Activated T-helper 1 cell treated with anti-CD3 and anti-CD28 coated beads, Interleukin-2, amount 50 U/mL, for 16 hours (primary cell): ENCODE measurements around the gene SUN2.
A peak's percentile ranks its signal among the peaks of the same experiment; 100 is the strongest.

Experiments used
- DNase-seq, 2 donors: peaks; one replicate each; pipeline ENCODE4 v3.0.0-alpha.2; 2020; ENCODE audit warnings: low read depth in 1 of 2, low spot score in 1 of 2

The SUN2 gene

GRCh38 chr22:38777087-38777671 is 21.4 kb upstream of the SUN2 start:
- no peak for DNase-seq

- DNase-seq: no peak
These were observed 20.3 kb upstream of the SUN2 start for GRCh38 chr22:38776086-38776485.

DNA sequence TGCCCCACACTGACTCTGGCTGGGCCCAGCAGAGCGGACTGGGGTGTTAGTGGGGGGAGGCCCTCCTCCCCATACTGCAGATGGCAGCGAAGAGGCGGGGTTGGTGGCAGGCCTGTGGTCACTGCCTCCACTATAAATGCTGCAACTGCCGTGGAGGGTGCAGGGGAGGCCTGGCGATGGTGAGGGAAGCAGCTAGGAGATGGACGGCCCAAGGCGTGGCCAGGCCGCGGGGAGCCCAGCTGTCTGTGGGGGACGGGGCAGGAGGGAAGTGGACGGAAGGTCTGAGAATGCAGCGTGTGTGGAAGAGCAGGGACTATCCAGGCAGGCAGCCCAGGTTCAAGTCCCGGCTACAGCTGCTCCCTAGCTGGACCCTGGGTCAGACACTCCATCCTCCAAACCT is 19.9 kb upstream of the SUN2 start:
- no peak for DNase-seq

DNA sequence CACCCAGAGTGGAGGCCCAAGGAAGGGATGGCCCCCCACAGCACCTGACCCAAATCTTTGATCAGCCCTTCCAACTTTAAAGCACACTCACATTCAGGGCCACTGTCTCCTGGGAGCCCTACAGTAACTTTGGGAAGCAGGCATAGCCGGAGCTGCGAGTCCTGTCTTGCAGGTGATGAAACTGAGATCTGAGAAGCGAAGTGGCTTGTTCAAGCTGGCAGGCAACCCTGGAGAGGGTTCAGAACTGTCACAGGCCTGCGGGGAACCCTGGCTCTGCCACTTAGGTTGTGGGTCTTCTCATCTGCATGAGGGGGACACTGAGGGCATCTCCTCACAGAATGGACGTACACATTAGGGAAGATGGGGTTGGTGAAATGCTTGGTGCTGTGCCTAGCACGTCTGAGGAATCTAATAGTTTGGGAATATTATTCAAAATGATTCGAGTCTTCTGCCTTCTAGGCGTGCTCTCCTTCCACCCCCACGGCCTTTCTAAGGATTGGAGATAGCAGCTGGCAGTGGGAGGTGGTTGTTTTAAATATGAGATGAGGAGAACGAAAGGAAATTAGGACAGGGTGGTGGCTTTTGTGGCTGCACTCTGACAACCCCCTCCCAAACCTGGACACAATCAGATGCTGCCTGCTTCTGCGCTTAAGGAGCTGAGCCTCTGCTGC is 18.8 kb upstream of the SUN2 start:
- DNase-seq: no peak

DNA sequence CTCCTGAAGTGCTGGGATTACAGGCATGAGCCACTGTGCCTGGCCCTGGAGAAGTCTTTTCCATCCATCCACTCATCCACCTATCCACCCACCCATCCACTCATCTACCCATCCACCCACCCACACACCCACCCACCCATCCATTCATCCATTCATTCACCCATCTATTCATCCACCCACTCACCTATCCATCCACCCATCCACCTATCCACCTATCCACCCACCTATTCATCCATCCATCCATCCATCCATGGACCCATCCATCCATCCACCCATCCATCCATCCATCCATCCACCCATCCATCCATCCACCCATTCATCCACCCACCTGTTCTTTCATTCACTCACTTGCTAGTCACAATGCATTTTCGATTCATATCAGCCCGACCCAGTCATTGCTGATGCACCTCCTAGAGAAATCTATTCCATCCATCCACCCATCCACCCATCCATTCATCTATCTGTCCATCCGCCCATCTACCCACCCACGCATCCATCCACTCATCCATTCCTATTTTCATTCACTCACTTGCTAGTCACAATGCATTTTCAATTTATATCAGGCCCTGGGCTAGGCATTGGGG is 17.7 kb upstream of the SUN2 start:
- no peak for DNase-seq

GRCh38 chr22:38772623-38772873 is 16.8 kb upstream of the SUN2 start:
- DNase-seq: no peak

GRCh38 chr22:38770257-38770949 is 14.6 kb upstream of the SUN2 start:
- DNase-seq: no peak

GRCh38 chr22:38768036-38768435 is 12.2 kb upstream of the SUN2 start:
- no peak for DNase-seq

DNA sequence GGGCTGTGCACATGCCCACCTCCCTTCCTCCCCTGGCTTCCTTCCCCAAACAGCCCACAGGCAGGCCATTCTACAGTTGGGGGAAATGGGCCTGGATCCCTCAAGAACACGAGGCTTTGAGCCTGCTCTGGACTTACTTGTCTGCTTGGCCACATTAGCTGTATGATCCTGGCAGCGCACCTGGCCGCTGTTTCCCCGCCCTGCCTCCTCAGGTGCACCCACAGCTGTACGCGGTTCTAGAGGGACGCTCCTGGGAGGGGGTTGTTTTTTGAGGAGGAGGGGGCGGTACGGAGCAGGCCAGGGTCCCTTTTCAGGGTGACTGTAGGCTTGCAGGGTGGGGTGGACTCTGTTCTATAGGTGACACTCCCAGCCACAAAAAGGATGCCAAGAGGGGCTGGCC is 11.5 kb upstream of the SUN2 start:
- DNase-seq: no peak

DNA sequence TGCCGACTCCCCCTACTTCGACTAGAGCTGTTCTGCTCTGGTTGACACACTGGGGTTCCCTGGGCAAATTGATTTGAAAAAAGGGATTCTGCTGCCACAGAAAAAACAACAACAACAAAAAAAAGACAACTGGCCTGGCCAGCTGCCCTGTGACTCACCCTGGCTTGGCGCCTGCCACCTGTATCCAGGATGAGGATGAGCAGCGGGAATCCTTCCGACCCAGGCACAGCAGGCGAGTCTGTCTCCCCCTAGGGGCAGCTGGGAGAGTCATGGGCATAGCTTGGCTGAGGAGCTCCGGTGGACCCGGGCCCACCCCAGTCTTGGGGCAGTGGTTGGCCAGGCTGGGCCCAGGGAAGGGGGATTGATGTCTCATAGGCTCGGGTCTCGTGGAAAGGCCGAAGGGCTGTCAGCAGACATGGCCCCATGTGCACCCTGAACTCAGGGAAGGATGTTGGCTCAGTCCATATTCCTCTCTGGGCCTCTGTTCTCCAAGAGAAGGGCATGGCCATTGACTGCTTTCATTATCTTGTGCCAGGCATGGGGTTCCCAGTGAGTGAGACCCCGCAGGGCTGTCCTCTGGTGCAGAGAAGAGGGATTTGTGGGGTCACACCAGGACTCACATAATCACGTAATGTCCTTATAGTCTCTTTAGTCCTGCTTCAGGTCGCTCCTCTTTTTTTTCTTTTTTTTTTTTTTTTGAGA is 10.4 kb upstream of the SUN2 start:
- DNase-seq: peak in 1 of 2 donors; percentile 18

DNA sequence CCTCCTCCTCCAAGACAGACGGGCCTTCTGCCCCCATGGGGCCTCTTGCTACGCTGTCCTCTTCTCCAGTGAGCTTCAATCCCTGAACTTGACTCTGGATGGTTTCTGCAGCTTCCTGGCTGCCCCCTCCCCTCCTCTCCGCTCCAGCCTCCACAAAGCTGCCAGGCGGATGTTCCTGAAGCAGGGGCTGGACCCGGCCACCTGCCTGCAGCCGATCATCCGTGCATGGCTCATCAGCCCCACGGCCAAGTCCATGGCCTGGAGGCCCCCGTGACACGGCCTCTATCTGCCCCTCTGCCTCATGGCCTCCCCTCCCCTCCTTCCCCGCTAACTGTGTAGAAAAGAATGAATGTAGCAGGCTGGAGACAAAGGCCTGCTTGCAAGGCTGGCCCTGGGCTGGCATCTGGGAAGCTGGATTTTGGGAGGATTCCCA is 6.8 kb upstream of the SUN2 start:
- no peak for DNase-seq

GRCh38 chr22:38761202-38762162 is 5.7 kb upstream of the SUN2 start:
- DNase-seq: no peak

DNA sequence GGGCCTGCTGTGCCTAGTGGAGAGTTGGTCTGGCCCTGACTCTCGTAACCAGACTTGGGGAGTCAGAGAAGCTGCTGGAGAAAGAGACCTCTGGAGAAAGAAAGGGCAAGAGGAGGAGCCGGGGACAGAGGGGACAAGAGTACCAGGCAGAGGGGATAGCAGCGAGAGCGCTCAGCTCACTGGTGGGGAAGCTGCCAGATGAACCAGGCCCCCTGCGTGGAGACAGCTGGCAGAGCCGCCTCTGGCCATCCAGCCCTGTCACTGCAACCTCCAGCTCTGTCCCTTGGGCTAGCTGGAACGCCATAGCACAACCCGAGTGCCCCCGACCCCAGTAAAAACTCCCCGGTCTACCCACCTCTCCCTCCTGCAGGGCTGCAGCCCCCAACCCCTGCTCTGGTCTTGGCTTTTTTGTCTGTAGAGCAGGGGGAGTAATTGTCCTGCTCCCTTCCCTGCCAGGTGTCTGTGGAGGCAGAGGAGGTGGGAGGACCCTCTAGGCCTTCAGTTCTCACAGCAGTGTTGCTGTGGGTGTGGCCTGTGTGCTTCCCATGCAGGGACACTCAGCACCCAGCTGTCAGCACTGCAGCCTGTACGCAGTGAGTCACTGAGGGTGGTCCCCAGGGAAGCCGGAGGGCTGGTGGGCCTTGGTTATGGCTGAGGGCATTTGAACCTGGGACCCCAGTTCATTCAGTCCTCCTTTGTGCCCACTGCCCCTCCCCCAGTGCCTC is 4.8 kb upstream of the SUN2 start:
- no peak for DNase-seq

- DNase-seq: no peak
These were observed 3.2 kb upstream of the SUN2 start for GRCh38 chr22:38759005-38759404.

DNA sequence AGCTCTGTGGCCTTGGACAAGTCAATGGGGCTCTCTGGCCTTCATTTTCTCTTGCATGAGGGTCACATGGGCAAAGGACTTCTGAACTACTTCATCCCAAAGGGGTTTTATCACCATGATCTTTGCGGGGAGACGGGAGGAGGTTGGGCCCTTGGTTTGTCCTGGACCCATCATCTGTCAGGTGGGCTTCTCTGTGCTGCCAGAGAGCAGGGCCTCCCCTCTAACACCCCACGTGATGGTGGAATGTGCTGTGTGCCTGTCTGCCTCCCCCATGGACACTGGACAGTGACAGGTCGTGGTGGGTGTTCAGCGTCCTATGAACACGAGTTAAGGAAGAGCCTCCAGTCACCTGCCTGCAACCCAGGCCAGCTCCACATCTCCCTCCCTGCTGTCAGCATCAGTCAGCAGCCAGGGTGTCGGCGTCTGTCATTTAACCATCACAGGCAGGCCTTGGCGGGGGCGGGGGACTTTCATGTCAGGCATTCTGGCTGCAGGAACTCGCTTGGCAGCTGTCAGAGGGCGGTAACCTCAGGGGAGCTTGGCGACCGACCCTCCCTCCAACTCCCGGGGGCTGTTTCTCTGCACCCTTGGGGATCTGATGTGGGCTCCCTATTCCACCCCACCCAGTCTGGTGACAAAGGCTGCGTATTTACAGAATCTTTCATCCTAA is 2.6 kb upstream of the SUN2 start:
- DNase-seq: peak; percentile 34 to 49

- DNase-seq: no peak
These were observed 1.6 kb upstream of the SUN2 start for GRCh38 chr22:38757464-38757757.

GRCh38 chr22:38756711-38757463 is 1.1 kb upstream of the SUN2 start:
- DNase-seq: no peak

- peak in 1 of 2 donors; percentile 37 for DNase-seq
These were observed 465 bp downstream of the SUN2 start for GRCh38 chr22:38755155-38755910.
